ENCODE results near the gene ATP2C2. TPM values are rescaled to one million over a fixed set of nuclear protein-coding genes. Genes with fewer than 3 reads are reported as not detected.

ATP2C2 gene
- polyA plus RNA-seq, 1 donor (not counting 4 experiments of a cell fraction or from before 2014, with no cell fraction given) = 0.96 TPM

GRCh38 chr16:84344781-84345180 is 23.6 kb upstream of the ATP2C2 start:
- H3K4me3 ChIP-seq (ENCODE audit: control insufficient read depth in 2 of 3, extremely low read depth in 1 of 3, insufficient read depth in 2 of 3, low read depth in 1 of 3, low read length in 3 of 3) = no peak overlapping the region
- no peaks in the 10 kb centered on the region for H3K36me3 ChIP-seq (ENCODE audit: control insufficient read depth in 2 of 2, extremely low read depth in 1 of 2, insufficient read depth in 2 of 2, low read length in 2 of 2)
- peaks cover 16% of the 10 kb centered on the region for H3K27me3 ChIP-seq (ENCODE audit: control insufficient read depth, extremely low read depth, insufficient read depth, low read length)
- no peaks in the 10 kb centered on the region for H3K79me2 ChIP-seq (ENCODE audit: control insufficient read depth, insufficient read depth, low read length)
- no peaks in the 10 kb centered on the region for H3K9me3 ChIP-seq (ENCODE audit: control insufficient read depth, low read depth, low read length)
- DNase-seq (ENCODE audit: low read depth, low spot score) (no peak), FAIRE-seq (no peak)
- no peak overlapping the region for H3K9ac ChIP-seq (ENCODE audit: control insufficient read depth, extremely low read depth, insufficient read depth, low read length)
- dilution Hi-C loops (cut with MboI; ENCODE audit: extremely low pct_ligation_motif_present, low sequenced_read_pairs) = no loop called here
- no peaks in the 10 kb centered on the region for H4K20me1 ChIP-seq (ENCODE audit: control insufficient read depth, extremely low read depth, insufficient read depth, low read length)
- no peak overlapping the region for H2AFZ ChIP-seq (ENCODE audit: control insufficient read depth, low read length)
- H3K4me1 ChIP-seq (ENCODE audit: control insufficient read depth, extremely low read depth, insufficient read depth, low read length) = no peaks in the 10 kb centered on the region
- H3K9me1 ChIP-seq (ENCODE audit: control insufficient read depth, extremely low read depth, insufficient read depth, low read length) = no peaks in the 10 kb centered on the region
- H3K27ac ChIP-seq (ENCODE audit: control insufficient read depth, insufficient read depth, low read length) = no peak overlapping the region
- TF ChIP-seq EZH2 (IDR thresholded peaks at IDR 0.05; ENCODE audit: low read length) (no peak), CTCF (optimal IDR thresholded peaks at IDR 0.05 in 1 of 3, IDR thresholded peaks at IDR 0.05 in 1 of 3, conservative IDR thresholded peaks at IDR 0.05 in 1 of 3; ENCODE audit: extremely low read depth in 1 of 3, insufficient read depth in 2 of 3, low read length in 3 of 3) (no peak)
- no peak overlapping the region for H3K4me2 ChIP-seq (ENCODE audit: control insufficient read depth, extremely low read depth, insufficient read depth, low read depth, low read length)

- Histone ChIP-seq H3K9me3 (ENCODE audit: control insufficient read depth, low read depth, low read length) (no peaks in the 10 kb centered on the region), H3K9me1 (ENCODE audit: control insufficient read depth, extremely low read depth, insufficient read depth, low read length) (no peaks in the 10 kb centered on the region), H3K27me3 (ENCODE audit: control insufficient read depth, extremely low read depth, insufficient read depth, low read length) (peaks cover 17% of the 10 kb centered on the region), H3K4me1 (ENCODE audit: control insufficient read depth, extremely low read depth, insufficient read depth, low read length) (no peaks in the 10 kb centered on the region), H3K4me3 (ENCODE audit: control insufficient read depth in 2 of 3, extremely low read depth in 1 of 3, insufficient read depth in 2 of 3, low read depth in 1 of 3, low read length in 3 of 3) (no peak overlapping the region), H3K9ac (ENCODE audit: control insufficient read depth, extremely low read depth, insufficient read depth, low read length) (no peak overlapping the region), H3K79me2 (ENCODE audit: control insufficient read depth, insufficient read depth, low read length) (no peaks in the 10 kb centered on the region), H4K20me1 (ENCODE audit: control insufficient read depth, extremely low read depth, insufficient read depth, low read length) (no peaks in the 10 kb centered on the region), H3K27ac (ENCODE audit: control insufficient read depth, insufficient read depth, low read length) (no peak overlapping the region), H3K4me2 (ENCODE audit: control insufficient read depth, extremely low read depth, insufficient read depth, low read depth, low read length) (no peak overlapping the region), H3K36me3 (ENCODE audit: control insufficient read depth in 2 of 2, extremely low read depth in 1 of 2, insufficient read depth in 2 of 2, low read length in 2 of 2) (no peaks in the 10 kb centered on the region), H2AFZ (ENCODE audit: control insufficient read depth, low read length) (no peak overlapping the region)
- FAIRE-seq (no peak), DNase-seq (ENCODE audit: low read depth, low spot score) (no peak)
- TF ChIP-seq CTCF (optimal IDR thresholded peaks at IDR 0.05 in 1 of 3, IDR thresholded peaks at IDR 0.05 in 1 of 3, conservative IDR thresholded peaks at IDR 0.05 in 1 of 3; ENCODE audit: extremely low read depth in 1 of 3, insufficient read depth in 2 of 3, low read length in 3 of 3) (no peak), EZH2 (IDR thresholded peaks at IDR 0.05; ENCODE audit: low read length) (no peak)
- dilution Hi-C loops (cut with MboI; ENCODE audit: extremely low pct_ligation_motif_present, low sequenced_read_pairs) = no loop called here
Measured at GRCh38 chr16:84347161-84347560, 21.2 kb upstream of the ATP2C2 start.
